ENCODE results near the gene SDCCAG8.
"Not testable (repeated sequence)": the region's sequence is repeated elsewhere in the genome, so short reads cannot be mapped to it uniquely, and the experiment has no call there.

Gene SDCCAG8

DNA sequence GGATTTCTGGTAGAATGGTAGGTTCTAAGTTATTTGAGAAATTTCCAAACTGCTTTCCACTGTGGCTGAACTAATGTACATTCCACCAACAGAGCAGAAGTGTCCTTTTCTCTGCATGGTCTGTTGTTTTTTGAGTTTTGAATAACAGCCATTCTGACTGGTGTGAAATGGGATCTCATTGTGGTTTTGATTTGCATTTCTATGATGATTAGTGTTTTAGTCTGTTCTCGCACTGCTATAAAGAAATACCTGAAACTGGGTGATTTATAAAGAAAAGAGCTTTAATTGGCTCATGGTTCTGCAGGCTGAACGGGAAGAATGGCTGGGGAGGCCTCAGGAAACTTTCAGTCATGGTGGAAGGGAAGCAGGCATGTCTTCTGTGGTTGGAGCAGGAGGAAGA, 80.3 kb downstream of the SDCCAG8 start:
- H3K27ac ChIP-seq = no peak overlapping the region
- TF ChIP-seq ZFX (IDR thresholded peaks at IDR 0.05) (no peak), CTCF (conservative IDR thresholded peaks at IDR 0.05) (no peak)

DNA sequence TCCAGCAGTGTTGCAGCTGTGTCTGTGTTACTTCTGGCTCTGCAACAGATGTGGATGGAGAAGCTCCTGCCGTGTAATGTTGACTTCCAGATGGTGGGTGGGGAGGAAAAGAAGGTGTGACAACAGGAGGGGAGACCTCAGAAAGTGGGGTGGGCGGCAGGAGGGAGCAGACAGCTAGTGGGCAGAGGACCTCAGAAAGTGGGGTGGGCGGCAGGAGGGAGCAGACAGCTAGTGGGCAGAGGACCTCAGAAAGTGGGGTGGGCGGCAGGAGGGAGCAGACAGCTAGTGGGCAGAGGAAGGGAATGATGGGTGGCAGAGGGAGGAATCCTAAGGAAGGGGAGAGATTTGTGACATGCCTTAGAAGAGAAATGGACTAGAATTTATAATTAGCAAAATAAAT, 83.0 kb downstream of the SDCCAG8 start:
- not testable (repeated sequence) for H3K27ac ChIP-seq

GRCh38 chr1:243341074-243341473, 85.2 kb downstream of the SDCCAG8 start:
- H3K27ac ChIP-seq = no peak overlapping the region
- TF ChIP-seq CTCF (conservative IDR thresholded peaks at IDR 0.05) (no peak), ZFX (IDR thresholded peaks at IDR 0.05) (no peak)

GRCh38 chr1:243343970-243344937, 88.4 kb downstream of the SDCCAG8 start:
- TF ChIP-seq CTCF (conservative IDR thresholded peaks at IDR 0.05) (peak; percentile 86), ZFX (IDR thresholded peaks at IDR 0.05) (no peak)
- no peak overlapping the region for H3K27ac ChIP-seq

DNA sequence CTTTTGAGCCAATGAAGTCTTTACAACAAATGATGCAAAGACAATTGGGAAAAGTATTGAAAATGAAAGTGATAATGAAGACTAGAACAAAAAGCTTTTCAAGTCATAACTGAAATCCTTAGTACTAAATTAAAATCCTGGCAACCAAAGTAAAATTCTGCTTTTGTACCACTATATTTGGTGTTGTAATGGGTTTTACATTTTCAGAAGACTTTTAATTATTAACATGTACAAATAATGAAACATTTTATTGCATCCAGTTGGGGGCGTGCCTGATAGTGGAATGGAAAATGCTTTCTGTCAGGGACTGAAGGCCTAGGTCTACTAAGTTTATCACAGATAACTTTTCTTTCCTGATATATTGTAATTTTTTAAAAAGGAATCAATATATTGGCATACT, 89.4 kb downstream of the SDCCAG8 start:
- TF ChIP-seq ZFX (IDR thresholded peaks at IDR 0.05) (no peak), CTCF (conservative IDR thresholded peaks at IDR 0.05) (peak; percentile 28)
- no peak overlapping the region for H3K27ac ChIP-seq

DNA sequence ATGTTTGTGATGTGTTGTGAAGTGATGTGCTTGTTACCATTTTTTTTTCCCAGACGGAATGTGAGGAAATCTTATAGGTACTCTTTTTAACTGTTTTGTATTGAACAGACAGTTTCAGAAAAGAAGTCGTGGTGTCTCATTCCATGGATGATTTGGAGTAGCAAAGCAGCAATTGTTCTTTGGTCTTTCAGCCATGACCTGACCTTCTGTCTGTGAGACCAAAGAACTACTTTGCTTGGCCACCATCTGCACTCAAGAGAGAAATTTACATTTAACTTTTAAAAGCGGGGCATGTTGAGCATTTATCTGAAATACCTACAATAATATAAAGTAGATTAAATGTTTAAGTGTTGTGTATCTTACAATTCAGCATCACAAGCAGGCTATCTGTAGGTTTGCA, 90.2 kb downstream of the SDCCAG8 start:
- TF ChIP-seq ZFX (IDR thresholded peaks at IDR 0.05) = no peak
- no peak for TF ChIP-seq CTCF (conservative IDR thresholded peaks at IDR 0.05)
- H3K27ac ChIP-seq = no peak overlapping the region

DNA sequence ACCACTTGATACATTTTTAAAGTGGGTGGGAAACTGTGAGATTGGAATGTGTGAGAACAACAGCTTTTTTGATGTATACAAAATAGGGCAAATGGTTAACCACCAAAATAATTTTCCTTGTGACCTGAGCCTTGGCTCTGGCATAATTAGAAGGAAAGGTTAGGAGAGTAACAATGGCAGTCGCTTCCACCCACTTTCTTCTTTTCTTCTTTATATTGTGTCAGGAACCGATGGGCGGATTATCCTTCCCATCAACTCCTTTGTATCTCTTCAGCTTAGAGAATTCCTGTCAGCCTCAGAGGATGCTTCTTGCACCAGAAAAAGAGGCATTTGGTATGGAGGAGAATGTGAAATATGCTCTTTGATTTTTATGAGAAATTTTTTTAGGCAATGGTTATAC, 90.6 kb downstream of the SDCCAG8 start:
- no peak for TF ChIP-seq CTCF (conservative IDR thresholded peaks at IDR 0.05)
- no peak for TF ChIP-seq ZFX (IDR thresholded peaks at IDR 0.05)
- H3K27ac ChIP-seq = no peak overlapping the region

DNA sequence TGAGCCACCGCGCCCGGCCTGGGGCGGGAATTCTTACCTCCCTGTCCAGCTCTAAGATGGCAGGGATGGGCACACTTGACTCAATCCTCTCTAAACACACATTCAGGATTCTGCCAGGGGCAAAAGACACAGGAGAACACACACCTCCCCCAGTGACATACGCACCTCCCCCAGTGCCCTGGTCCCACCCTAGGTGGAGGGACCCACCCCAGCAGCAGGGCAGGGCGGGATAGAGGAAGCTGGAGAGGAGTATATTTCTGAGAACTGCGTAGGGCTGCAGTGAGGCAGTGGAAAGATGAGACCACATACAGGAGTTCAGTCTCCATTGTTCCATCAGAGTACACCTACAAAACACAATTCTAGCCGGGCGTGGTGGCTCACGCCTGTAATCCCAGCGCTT, 92.5 kb downstream of the SDCCAG8 start:
- no peak overlapping the region for H3K27ac ChIP-seq
- no peak for TF ChIP-seq ZFX (IDR thresholded peaks at IDR 0.05)
- TF ChIP-seq CTCF (conservative IDR thresholded peaks at IDR 0.05) = no peak

Measured in C4-2B (cell line).